NCI-H2227 treated with DMSO at 0.1 percent for 48 hours (cell line): ENCODE data around the gene CTIF.

ENCODE experiments used
- DNase-seq: peaks from one replicate; lab custom pipeline; 2025; lab: John Stamatoyannopoulos, UW

Gene CTIF

GRCh38 chr18:48732767-48733424 is 194.1 kb downstream of the CTIF start:
- DNase-seq: no peak

GRCh38 chr18:48733643-48734253 is 194.9 kb downstream of the CTIF start:
- DNase-seq: no peak

- no peak for DNase-seq
Measured at GRCh38 chr18:48734460-48734859, 195.6 kb downstream of the CTIF start.

GRCh38 chr18:48735080-48735676 is 196.3 kb downstream of the CTIF start:
- no peak for DNase-seq

- DNase-seq: no peak
Measured at GRCh38 chr18:48735681-48736255, 196.9 kb downstream of the CTIF start.

GRCh38 chr18:48736321-48737260 is 197.8 kb downstream of the CTIF start:
- DNase-seq: no peak

GRCh38 chr18:48739266-48740067 is 200.6 kb downstream of the CTIF start:
- no peak for DNase-seq

- DNase-seq: no peak
Measured at GRCh38 chr18:48740068-48740440, 201.2 kb downstream of the CTIF start.

- DNase-seq: no peak
Measured at GRCh38 chr18:48740851-48741485, 202.1 kb downstream of the CTIF start.

- DNase-seq: no peak
Measured at GRCh38 chr18:48741866-48742265, 203.0 kb downstream of the CTIF start.

- DNase-seq: no peak
Measured at GRCh38 chr18:48742304-48742703, 203.5 kb downstream of the CTIF start.

- no peak for DNase-seq
Measured at GRCh38 chr18:48742706-48743475, 204.1 kb downstream of the CTIF start.

- DNase-seq: no peak
Measured at GRCh38 chr18:48743886-48744285, 205.1 kb downstream of the CTIF start.

GRCh38 chr18:48745293-48745692 is 206.5 kb downstream of the CTIF start:
- no peak for DNase-seq

GRCh38 chr18:48749768-48750167 is 210.9 kb downstream of the CTIF start:
- DNase-seq: no peak

GRCh38 chr18:48750485-48751175 is 211.8 kb downstream of the CTIF start:
- DNase-seq: no peak

- peak; percentile 35 for DNase-seq
Measured at GRCh38 chr18:48751727-48752468, 213.1 kb downstream of the CTIF start.

- no peak for DNase-seq
Measured at GRCh38 chr18:48752478-48752877, 213.6 kb downstream of the CTIF start.

GRCh38 chr18:48752928-48753327 is 214.1 kb downstream of the CTIF start:
- no peak for DNase-seq
